Neuronal stem cell (in vitro differentiated cells): Measurements from ENCODE around the gene CCNQ.
A peak's percentile ranks its signal among the peaks of the same experiment; 100 is the strongest.

ENCODE experiments used
- DNase-seq: peaks from one replicate; pipeline ENCODE4 v3.0.0-alpha.2; 2013; ENCODE audit warnings: low spot score
- H2AFZ ChIP-seq: one replicate; pipeline ENCODE4 v1.6.1; 2013; ENCODE audit warnings: mild to moderate bottlenecking, low read length, inconsistent platforms
- H2AK5ac ChIP-seq: 2 replicates; pipeline ENCODE4 v1.6.1; 2013; ENCODE audit warnings: low read depth, mild to moderate bottlenecking, inconsistent platforms, low read length, moderate library complexity, mixed read lengths
- H2BK120ac ChIP-seq: 2 replicates; pipeline ENCODE4 v1.6.1; 2013; ENCODE audit warnings: low read depth, mild to moderate bottlenecking, inconsistent platforms, low read length, moderate library complexity, mixed read lengths
- H2BK12ac ChIP-seq: one replicate; pipeline ENCODE4 v1.6.1; 2013; ENCODE audit warnings: low read length, inconsistent platforms
- H2BK15ac ChIP-seq: 2 replicates; pipeline ENCODE4 v1.6.1; 2013; ENCODE audit warnings: mild to moderate bottlenecking, low read length, inconsistent platforms, mixed read lengths
- H2BK5ac ChIP-seq: one replicate; pipeline ENCODE4 v1.6.1; 2013; ENCODE audit warnings: inconsistent platforms, mild to moderate bottlenecking, low read length, moderate library complexity
- H3K14ac ChIP-seq: one replicate; pipeline ENCODE4 v1.6.1; 2013; ENCODE audit warnings: low read length, inconsistent platforms
- H3K18ac ChIP-seq: 2 replicates; pipeline ENCODE4 v1.6.1; 2013; ENCODE audit warnings: low read length, inconsistent platforms
- H3K23ac ChIP-seq: 2 replicates; pipeline ENCODE4 v1.6.1; 2013; ENCODE audit warnings: low read depth, mild to moderate bottlenecking, mixed read lengths, low read length, inconsistent platforms; ENCODE audit not compliant: poor library complexity
- H3K27ac ChIP-seq: replicated peaks from 3 replicates; pipeline ENCODE4 v1.5.1; 2013; ENCODE audit warnings: low read length, inconsistent platforms
- H3K27me3 ChIP-seq, 3 experiments: 2 replicates each; pipeline ENCODE4 v1.6.1; 2013; ENCODE audit warnings: low read length in 3 of 3, mild to moderate bottlenecking in 2 of 3, inconsistent platforms in 1 of 3, low read depth in 1 of 3, mixed read lengths in 1 of 3, moderate library complexity in 1 of 3; ENCODE audit not compliant: control insufficient read depth in 3 of 3, insufficient read depth in 3 of 3
- H3K36me3 ChIP-seq, 2 donors: replicated peaks in 1 of 2; 2 replicates each; pipeline ENCODE4 v1.6.1; 2013; ENCODE audit warnings: low read length in 2 of 2; ENCODE audit not compliant: control insufficient read depth in 2 of 2, insufficient read depth in 2 of 2
- H3K4ac ChIP-seq: 2 replicates; pipeline ENCODE4 v1.6.1; 2013; ENCODE audit warnings: inconsistent platforms, mild to moderate bottlenecking, low read length, moderate library complexity
- H3K4me1 ChIP-seq, 2 donors: 1 replicate in 1 of 2; 2 replicates in 1 of 2; pipeline ENCODE4 v1.6.1; 2013; ENCODE audit warnings: low read length in 2 of 2, low read depth in 1 of 2; ENCODE audit not compliant: control insufficient read depth in 2 of 2, insufficient read depth in 1 of 2
- H3K4me2 ChIP-seq: one replicate; pipeline ENCODE4 v1.6.1; 2013; ENCODE audit warnings: mild to moderate bottlenecking, low read length, inconsistent platforms; ENCODE audit not compliant: insufficient read depth, poor library complexity, severe bottlenecking
- H3K4me3 ChIP-seq, 2 donors: 2 replicates each; pipeline ENCODE4 v1.5.1; 2013; ENCODE audit warnings: low read length in 2 of 2, mild to moderate bottlenecking in 2 of 2, inconsistent platforms in 1 of 2, moderate library complexity in 1 of 2
- H3K79me1 ChIP-seq: one replicate; pipeline ENCODE4 v1.6.1; 2013; ENCODE audit warnings: low read depth, mild to moderate bottlenecking, inconsistent platforms, low read length, moderate library complexity
- H3K9ac ChIP-seq: one replicate; pipeline ENCODE4 v1.6.1; 2013; ENCODE audit warnings: mild to moderate bottlenecking, low read depth, low read length, inconsistent platforms; ENCODE audit not compliant: poor library complexity
- H3K9me3 ChIP-seq, 2 donors: replicated peaks in 1 of 2; 2 replicates each; pipeline versions ENCODE3 to v1.6.1; 2013; ENCODE audit warnings: low read length in 2 of 2, mild to moderate bottlenecking in 2 of 2, inconsistent platforms in 1 of 2, low read depth in 1 of 2, mixed read lengths in 1 of 2, moderate library complexity in 1 of 2; ENCODE audit not compliant: control insufficient read depth in 2 of 2, insufficient read depth in 1 of 2
- H4K8ac ChIP-seq: one replicate; pipeline ENCODE4 v1.6.1; 2013; ENCODE audit warnings: low read depth, mild to moderate bottlenecking, inconsistent platforms, low read length, moderate library complexity
- H4K91ac ChIP-seq: one replicate; pipeline ENCODE4 v1.6.1; 2013; ENCODE audit warnings: low read length, low read depth, mild to moderate bottlenecking, inconsistent platforms; ENCODE audit not compliant: poor library complexity
- WGBS, 2 donors: extraction: QIAGEN DNeasy Blood & Tissue Kit; methylation state at CpG; one replicate each; pipeline ENCODE4 v1.1.7; 2013; ENCODE audit warnings: missing lambda C conversion rate in 2 of 2, mixed read lengths in 1 of 2; ENCODE audit not compliant: insufficient read length in 2 of 2, insufficient replicate concordance in 1 of 2; ENCODE audit errors: extremely low coverage in 2 of 2; 5-methylcytosine and 5-hydroxymethylcytosine counted together

CCNQ gene

GRCh38 chrX:153643431-153644351, 44.8 kb upstream of the CCNQ start:
- H3K79me1 ChIP-seq: no peaks in the 10 kb centered on the region
- H3K36me3 ChIP-seq: no peaks in the 10 kb centered on the region
- WGBS, 2 donors: no CpG with 5 or more reads among the region's 84 CpGs
- H4K8ac ChIP-seq: no peak overlapping the region
- no peak overlapping the region for H3K9ac ChIP-seq
- H3K4me1 ChIP-seq: peaks cover 14 to 16% of the 10 kb centered on the region in 2 donors
- no peak overlapping the region for H3K23ac ChIP-seq
- H2BK5ac ChIP-seq: no peak overlapping the region
- H3K4ac ChIP-seq: no peak overlapping the region
- peak overlapping the region; percentile 90 for H2AFZ ChIP-seq
- H2BK12ac ChIP-seq: no peak overlapping the region
- no peak overlapping the region for H4K91ac ChIP-seq
- H2BK15ac ChIP-seq: no peak overlapping the region
- H3K18ac ChIP-seq: peak overlapping the region; percentile 48
- H3K14ac ChIP-seq: no peak overlapping the region
- H3K4me3 ChIP-seq: peak overlapping the region; percentile 29 to 64
- H3K27ac ChIP-seq: no peak overlapping the region
- H2BK120ac ChIP-seq: no peak overlapping the region
- no peak overlapping the region for H2AK5ac ChIP-seq
- peak overlapping the region; percentile 54 for H3K4me2 ChIP-seq
- H3K27me3 ChIP-seq: peaks cover 7 to 89% (median 56%) of the 10 kb centered on the region in 3 experiments
- DNase-seq: no peak
- H3K9me3 ChIP-seq: no peaks in the 10 kb centered on the region

GRCh38 chrX:153642655-153643430, 43.9 kb upstream of the CCNQ start:
- H2AK5ac ChIP-seq: peak overlapping the region; percentile 70
- H2BK5ac ChIP-seq: no peak overlapping the region
- DNase-seq: no peak
- no peak overlapping the region for H3K4ac ChIP-seq
- no peak overlapping the region for H4K8ac ChIP-seq
- peaks cover 7 to 89% (median 48%) of the 10 kb centered on the region in 3 experiments for H3K27me3 ChIP-seq
- no peaks in the 10 kb centered on the region for H3K36me3 ChIP-seq
- no peak overlapping the region for H3K27ac ChIP-seq
- peak overlapping the region; percentile 47 for H3K14ac ChIP-seq
- H3K18ac ChIP-seq: peak overlapping the region; percentile 85
- no peaks in the 10 kb centered on the region for H3K79me1 ChIP-seq
- H3K4me3 ChIP-seq: peak overlapping the region; percentile 21 to 71
- H3K23ac ChIP-seq: no peak overlapping the region
- H3K9me3 ChIP-seq: no peaks in the 10 kb centered on the region
- no peak overlapping the region for H2BK120ac ChIP-seq
- H2BK15ac ChIP-seq: no peak overlapping the region
- H2AFZ ChIP-seq: peak overlapping the region; percentile 22
- WGBS, 2 donors: no CpG with 5 or more reads among the region's 48 CpGs
- H4K91ac ChIP-seq: no peak overlapping the region
- H2BK12ac ChIP-seq: peak overlapping the region; percentile 75
- H3K4me2 ChIP-seq: peak overlapping the region; percentile 49
- H3K4me1 ChIP-seq: peaks cover 14 to 16% of the 10 kb centered on the region in 2 donors
- no peak overlapping the region for H3K9ac ChIP-seq

DNA sequence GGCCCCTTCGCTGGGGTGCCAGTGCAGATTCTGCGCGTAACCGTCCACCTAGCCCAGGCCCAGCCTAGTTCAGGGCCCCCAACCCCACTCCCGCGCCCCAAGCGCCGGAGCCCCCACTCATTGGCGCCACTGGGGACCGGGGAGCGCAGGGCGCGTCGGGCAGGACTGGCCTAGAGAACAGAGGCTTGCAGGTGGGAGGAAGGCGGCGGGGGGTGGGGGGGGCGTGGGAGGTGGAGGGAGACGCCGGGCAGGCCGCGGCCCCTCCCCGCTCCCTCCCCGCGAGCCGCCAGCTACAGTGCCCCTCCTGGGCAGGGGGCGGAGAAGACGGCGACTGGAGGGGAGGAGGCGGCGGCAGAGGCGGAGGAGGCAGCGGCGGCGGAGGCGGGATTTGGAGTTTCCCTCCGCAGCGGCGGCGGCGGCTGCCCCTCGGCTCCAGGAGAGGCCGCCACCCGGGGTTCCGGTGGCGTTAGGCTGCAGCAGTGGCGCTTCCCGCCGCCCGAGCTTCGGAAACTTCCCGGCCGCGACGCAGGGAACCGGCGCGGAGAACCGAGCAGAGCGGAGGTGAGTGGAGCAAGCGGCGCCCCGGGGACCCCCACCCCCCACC, 43.2 kb upstream of the CCNQ start:
- Histone ChIP-seq H2AFZ (peak overlapping the region; percentile 22), H3K4me3 (peak overlapping the region in 1 of 2 donors; percentile 21), H4K8ac (no peak overlapping the region), H2BK12ac (no peak overlapping the region), H3K4me1 (peaks cover 14 to 16% of the 10 kb centered on the region in 2 donors), H2AK5ac (no peak overlapping the region), H3K4me2 (peak overlapping the region; percentile 49), H3K27ac (no peak overlapping the region), H3K23ac (no peak overlapping the region), H3K27me3 (peaks cover 4 to 89% (median 41%) of the 10 kb centered on the region in 3 experiments), H3K36me3 (no peaks in the 10 kb centered on the region), H3K4ac (no peak overlapping the region), H3K14ac (no peak overlapping the region), H4K91ac (no peak overlapping the region), H3K9ac (no peak overlapping the region), H3K79me1 (no peaks in the 10 kb centered on the region), H3K9me3 (no peaks in the 10 kb centered on the region), H2BK5ac (no peak overlapping the region), H3K18ac (peak overlapping the region; percentile 44), H2BK15ac (no peak overlapping the region), H2BK120ac (no peak overlapping the region)
- no peak for DNase-seq
- WGBS, 2 donors: no CpG with 5 or more reads among the region's 62 CpGs
